Lower lobe of right lung (tissue), 2 donors: ENCODE data around the gene CACNA1D. TPM values are rescaled to one million over a fixed set of nuclear protein-coding genes. Genes with fewer than 3 reads are reported as not detected.

Experiments
- ATAC-seq, 2 donors: fragments of 200-7000 bp; cut with Tn5 transposase; one replicate each; pipeline ENCODE4 v1.9.1; 2020 to 2022; ENCODE audit warnings: mild to moderate bottlenecking in 2 of 2, moderate library complexity in 2 of 2
- DNase-seq: peaks from one replicate; pipeline ENCODE4 v3.0.0-alpha.2; 2020
- H3K27ac ChIP-seq: fragments of 200-600 bp; one replicate; pipeline ENCODE4 v1.8.0; 2022
- H3K27me3 ChIP-seq: fragments of 200-600 bp; one replicate; pipeline ENCODE4 v1.8.0; 2022; ENCODE audit warnings: low read depth
- H3K36me3 ChIP-seq: fragments of 200-600 bp; one replicate; pipeline ENCODE4 v1.8.0; 2022; ENCODE audit warnings: mild to moderate bottlenecking
- H3K4me1 ChIP-seq: fragments of 200-600 bp; one replicate; pipeline ENCODE4 v1.8.0; 2022
- H3K4me3 ChIP-seq: fragments of 200-600 bp; one replicate; pipeline ENCODE4 v1.8.0; 2022; ENCODE audit warnings: mild to moderate bottlenecking
- H3K9me3 ChIP-seq: fragments of 200-600 bp; one replicate; pipeline ENCODE4 v1.8.0; 2022
- intact Hi-C: fragments of 100-400 bp; cut with DNase I; formaldehyde crosslinking; loops from one replicate; pipeline ENCODE4 v1.11.0; 2022
- total RNA-seq: library from RNA; stranded (reverse); fragmentation: NEBNext Ultra II Directional; extraction: Animal tissue kit (Norgen Biotek cat#: 25700); gene quantifications from one replicate; pipeline ENCODE4 v1.2.1, GENCODE V29; 2021
- TF ChIP-seq, protein P1 (sequence below): fragments of 200-600 bp; IDR thresholded peaks from one replicate; pipeline ENCODE4 v1.8.0; 2022; ENCODE audit warnings: antibody characterized with exemption, mild to moderate bottlenecking
- donor health status: DM: no; HTN: yes; CAD: no; lungs with severe emphysema.

CACNA1D gene
- total RNA-seq, 1 donor from 2014 or later = 33.6 TPM

DNA sequence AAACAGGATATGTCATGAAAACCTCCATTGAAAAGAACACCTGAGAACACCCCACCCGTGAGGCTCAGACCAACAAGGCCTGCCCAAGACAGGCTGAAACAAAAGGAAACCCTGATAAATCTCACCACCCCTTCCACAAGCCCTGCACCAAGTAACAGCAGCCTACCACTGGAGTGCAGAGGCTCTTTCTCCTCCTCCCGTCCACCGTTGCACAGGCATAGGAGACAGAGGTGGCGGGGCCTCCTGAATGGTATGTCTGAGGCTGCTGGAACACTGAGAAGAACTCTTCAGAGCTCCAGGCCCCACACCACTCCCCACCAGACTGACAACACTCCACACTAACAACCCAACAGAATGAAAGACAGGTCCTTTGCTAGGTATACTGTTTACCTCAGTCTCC lies 330.4 kb downstream of the CACNA1D start:
- DNase-seq = no peak
- no peak for ATAC-seq
- intact Hi-C loops = no loop called here
- Histone ChIP-seq H3K27ac (no peak overlapping the region), H3K36me3 (peaks cover 4% of the 10 kb centered on the region), H3K4me1 (no peaks in the 10 kb centered on the region), H3K9me3 (no peaks in the 10 kb centered on the region), H3K4me3 (no peak overlapping the region), H3K27me3 (no peaks in the 10 kb centered on the region)
- TF ChIP-seq, protein P1, sequence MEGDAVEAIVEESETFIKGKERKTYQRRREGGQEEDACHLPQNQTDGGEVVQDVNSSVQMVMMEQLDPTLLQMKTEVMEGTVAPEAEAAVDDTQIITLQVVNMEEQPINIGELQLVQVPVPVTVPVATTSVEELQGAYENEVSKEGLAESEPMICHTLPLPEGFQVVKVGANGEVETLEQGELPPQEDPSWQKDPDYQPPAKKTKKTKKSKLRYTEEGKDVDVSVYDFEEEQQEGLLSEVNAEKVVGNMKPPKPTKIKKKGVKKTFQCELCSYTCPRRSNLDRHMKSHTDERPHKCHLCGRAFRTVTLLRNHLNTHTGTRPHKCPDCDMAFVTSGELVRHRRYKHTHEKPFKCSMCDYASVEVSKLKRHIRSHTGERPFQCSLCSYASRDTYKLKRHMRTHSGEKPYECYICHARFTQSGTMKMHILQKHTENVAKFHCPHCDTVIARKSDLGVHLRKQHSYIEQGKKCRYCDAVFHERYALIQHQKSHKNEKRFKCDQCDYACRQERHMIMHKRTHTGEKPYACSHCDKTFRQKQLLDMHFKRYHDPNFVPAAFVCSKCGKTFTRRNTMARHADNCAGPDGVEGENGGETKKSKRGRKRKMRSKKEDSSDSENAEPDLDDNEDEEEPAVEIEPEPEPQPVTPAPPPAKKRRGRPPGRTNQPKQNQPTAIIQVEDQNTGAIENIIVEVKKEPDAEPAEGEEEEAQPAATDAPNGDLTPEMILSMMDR = no peak

GRCh38 chr3:53826048-53826447 lies 331.6 kb downstream of the CACNA1D start:
- Histone ChIP-seq H3K27ac (no peak overlapping the region), H3K27me3 (no peaks in the 10 kb centered on the region), H3K4me1 (no peaks in the 10 kb centered on the region), H3K36me3 (no peaks in the 10 kb centered on the region), H3K4me3 (no peak overlapping the region), H3K9me3 (no peaks in the 10 kb centered on the region)
- intact Hi-C loops = no loop called here
- TF ChIP-seq, protein P1 = no peak
- DNase-seq (no peak), ATAC-seq (no peak)

- no peaks in the 10 kb centered on the region for H3K4me1 ChIP-seq
- DNase-seq (no peak), ATAC-seq (no peak)
- TF ChIP-seq, protein P1 = no peak
- no peaks in the 10 kb centered on the region for H3K36me3 ChIP-seq
- no peak overlapping the region for H3K27ac ChIP-seq
- intact Hi-C loops = no loop called here
- H3K27me3 ChIP-seq = no peaks in the 10 kb centered on the region
- no peak overlapping the region for H3K4me3 ChIP-seq
- no peaks in the 10 kb centered on the region for H3K9me3 ChIP-seq
Observed at GRCh38 chr3:53828581-53828980, 334.2 kb downstream of the CACNA1D start.

DNA sequence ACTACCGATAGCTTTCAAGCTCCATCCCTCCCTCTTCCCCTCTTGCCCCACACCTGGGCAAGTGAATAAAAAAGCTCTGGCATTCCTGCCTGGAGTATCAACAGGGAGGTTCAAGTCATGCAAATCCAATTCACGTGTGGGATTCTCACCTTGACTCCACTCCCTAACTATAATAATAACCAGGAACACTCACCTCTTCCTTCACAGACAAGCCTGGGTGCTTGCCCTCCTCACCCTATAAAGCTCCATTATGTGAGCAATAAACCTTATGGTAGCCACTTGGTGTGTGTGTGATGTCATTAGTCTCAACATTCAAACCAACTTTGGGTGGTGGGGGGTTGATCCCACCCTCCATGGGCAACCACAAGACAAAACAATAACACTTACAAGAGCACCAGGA lies 335.2 kb downstream of the CACNA1D start:
- ATAC-seq = no peak
- Histone ChIP-seq H3K27ac (no peak overlapping the region), H3K36me3 (no peaks in the 10 kb centered on the region), H3K9me3 (no peaks in the 10 kb centered on the region), H3K4me1 (no peaks in the 10 kb centered on the region), H3K4me3 (no peak overlapping the region), H3K27me3 (no peaks in the 10 kb centered on the region)
- intact Hi-C loops = no loop called here
- TF ChIP-seq, protein P1 = no peak
- no peak for DNase-seq

DNA sequence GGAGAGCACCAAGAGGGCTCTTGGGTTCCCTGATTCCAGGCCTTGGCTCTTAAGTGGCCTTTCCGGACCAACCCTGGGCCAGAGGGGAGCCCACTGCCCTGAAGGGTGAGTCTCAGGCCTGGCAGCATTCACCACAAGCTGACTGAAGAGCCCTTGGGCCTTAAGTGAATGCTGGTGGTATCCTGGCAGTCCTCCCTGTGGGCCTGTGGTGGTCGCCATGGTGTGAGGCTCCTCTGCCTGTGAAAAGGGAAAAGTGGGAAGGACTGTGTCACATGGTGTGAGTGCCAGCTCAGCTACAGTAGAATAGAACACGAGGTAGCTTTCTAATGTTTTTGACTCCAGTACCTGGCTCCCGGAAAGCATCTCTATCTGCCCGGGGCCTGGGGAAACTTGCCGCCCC lies 336.5 kb downstream of the CACNA1D start:
- Histone ChIP-seq H3K9me3 (no peaks in the 10 kb centered on the region), H3K36me3 (no peaks in the 10 kb centered on the region), H3K4me1 (no peaks in the 10 kb centered on the region), H3K27me3 (no peaks in the 10 kb centered on the region), H3K27ac (no peak overlapping the region), H3K4me3 (no peak overlapping the region)
- no peak for ATAC-seq
- TF ChIP-seq, protein P1 = no peak
- intact Hi-C loops = no loop called here
- no peak for DNase-seq

DNA sequence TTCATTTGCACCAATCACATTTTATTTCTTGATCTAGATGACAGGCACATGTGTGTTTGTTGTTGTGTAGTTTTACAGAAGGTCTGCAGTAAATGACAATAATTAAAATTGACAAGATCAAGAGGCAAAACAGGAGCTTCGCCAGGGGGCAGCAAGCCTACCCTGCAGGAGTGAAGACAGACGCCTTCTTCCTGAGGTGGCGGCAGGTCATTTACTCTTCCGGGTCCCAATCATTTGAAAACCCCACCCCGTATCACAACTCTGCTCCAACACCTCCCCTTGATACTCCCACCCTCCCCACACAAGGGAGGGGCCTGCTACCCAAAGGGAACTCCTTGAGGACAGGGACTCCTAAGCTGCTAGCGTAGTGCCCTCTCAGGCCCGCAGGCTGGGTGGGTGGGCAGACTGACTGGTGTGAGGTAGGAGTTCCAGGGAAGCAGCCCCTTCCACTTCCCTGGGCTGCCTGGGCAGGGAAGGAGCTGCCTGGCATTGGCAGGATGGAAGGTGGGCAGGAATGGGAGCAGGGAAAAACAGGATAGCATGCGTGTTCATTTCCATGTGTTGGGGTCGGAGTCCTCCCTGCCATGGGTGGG lies 338.7 kb downstream of the CACNA1D start:
- ATAC-seq = no peak

More for the DNA sequence above, 338.7 kb downstream of the CACNA1D start:
- intact Hi-C loops = no loop called here
- no peaks in the 10 kb centered on the region for H3K9me3 ChIP-seq
- H3K4me3 ChIP-seq = no peak overlapping the region
- DNase-seq = no peak
- H3K27me3 ChIP-seq = no peaks in the 10 kb centered on the region
- no peaks in the 10 kb centered on the region for H3K4me1 ChIP-seq
- TF ChIP-seq, protein P1 = no peak
- H3K27ac ChIP-seq = no peak overlapping the region
- H3K36me3 ChIP-seq = no peaks in the 10 kb centered on the region
